Stomach (tissue), 9 donors: ENCODE measurements around the gene NWD2. TPM values are rescaled to one million over a fixed set of nuclear protein-coding genes. Genes with fewer than 3 reads are reported as not detected.
"Not testable (repeated sequence)": the region's sequence is repeated elsewhere in the genome, so short reads cannot be mapped to it uniquely, and the experiment has no call there.

Experiments used
- DNase-seq, 2 donors: peaks; one replicate each; pipeline versions ENCODE4 v3.0.0 to v3.0.0-alpha.2; 2013 to 2019
- H3K27ac ChIP-seq, 5 donors: fragments of 200-600 bp in 4 of 5; sonication (generic) in 4 of 5; one replicate each; pipeline ENCODE4 v1.5.1; 2013 to 2019; ENCODE audit warnings: mild to moderate bottlenecking in 1 of 5, moderate library complexity in 1 of 5
- H3K27me3 ChIP-seq, 3 donors: fragments of 200-600 bp; sonication (generic); one replicate each; pipeline ENCODE4 v1.5.1; 2017 to 2019; ENCODE audit warnings: mixed run types in 1 of 3
- H3K36me3 ChIP-seq, 4 donors: fragments of 200-600 bp; sonication (generic); 1 replicate in 3 of 4; 2 replicates in 1 of 4; pipeline ENCODE4 v1.5.1; 2016 to 2019
- H3K4me1 ChIP-seq, 4 donors: fragments of 200-600 bp; sonication (generic); one replicate each; pipeline ENCODE4 v1.5.1; 2016 to 2019
- H3K4me3 ChIP-seq, 4 donors: fragments of 200-600 bp; sonication (generic) in 3 of 4; one replicate each; pipeline ENCODE4 v1.5.1; 2016 to 2019; ENCODE audit warnings: mild to moderate bottlenecking in 1 of 4
- H3K9me3 ChIP-seq, 4 donors: fragments of 200-600 bp; sonication (generic); one replicate each; pipeline ENCODE4 v1.5.1; 2016 to 2019
- EP300 ChIP-seq: sonication (generic); formaldehyde crosslinking; IDR thresholded peaks from one replicate; pipeline ENCODE4 v1.6.1; 2017; ENCODE audit warnings: antibody characterized with exemption
- POLR2A ChIP-seq, 4 donors: fragments of 450-650 bp; IDR thresholded peaks; one replicate each; pipeline ENCODE4 v1.6.1; 2016; ENCODE audit warnings: antibody characterized with exemption in 4 of 4, control low read depth in 2 of 4, mild to moderate bottlenecking in 1 of 4, moderate library complexity in 1 of 4
- POLR2AphosphoS5 ChIP-seq, 3 donors: sonication (generic); formaldehyde crosslinking; IDR thresholded peaks; one replicate each; pipeline ENCODE4 v1.6.1; 2016; ENCODE audit warnings: antibody characterized with exemption in 3 of 3
- WGBS, 5 donors: extraction: QIAGEN DNeasy Blood & Tissue Kit in 3 of 5; methylation state at CpG; one replicate each; pipeline versions ENCODE4 v1.1.5 to v1.1.7; 2013 to 2018; 5-methylcytosine and 5-hydroxymethylcytosine counted together
- intact Hi-C: fragments of 100-400 bp; cut with DNase I; formaldehyde crosslinking; loops from one replicate; pipeline ENCODE4 v1.15.1; 2023; ENCODE audit warnings: low total_unique reads
- polyA plus RNA-seq, 3 donors: library from polyadenylated mRNA; stranded (reverse); fragments of 200-250 nt; gene quantifications; one replicate each; pipeline ENCODE4 v1.2.3, GENCODE V29; 2013
- total RNA-seq, 5 donors: library from RNA; depleted of rRNA; stranded (reverse); fragments of >200 nt; gene quantifications; one replicate each; pipeline versions ENCODE4 v1.1.0 to v1.2.3, GENCODE V29; 2014 to 2016
- TF ChIP-seq, protein P1 (sequence below), 7 experiments: fragments of 450-650 bp in 4 of 7; fragments of 200-600 bp in 3 of 7; sonication (generic) in 3 of 7; IDR thresholded peaks; one replicate each; pipeline ENCODE4 v1.5.1; 2016 to 2019; ENCODE audit warnings: antibody characterized with exemption in 7 of 7, control low read depth in 2 of 7, mild to moderate bottlenecking in 1 of 7
- donor health status: healthy with polysubstance abuse.
- donor health status: Bipolar disorder and iron deficiency.
- donor health status: healthy.

NWD2 gene
- total and polyA plus RNA-seq, 8 donors = under 0.01 to 1.5 (median 0.05) TPM; not detected in 5

- H3K27ac ChIP-seq = peak overlapping the region in 4 of 5 donors; percentile 24 to 83 (median 48)
- H3K4me3 ChIP-seq = no peak overlapping the region
- DNase-seq = peak in 1 of 2 donors; percentile 60
- H3K36me3 ChIP-seq = no peaks in the 10 kb centered on the region
- intact Hi-C loops = no loop called here
- H3K4me1 ChIP-seq = peaks cover 0 to 10% (median 6%) of the 10 kb centered on the region in 4 donors
- 29 to 44% (median 33%) methylated on average over 3 of the region's 3 CpGs for WGBS, 5 donors
- H3K27me3 ChIP-seq = no peaks in the 10 kb centered on the region
- TF ChIP-seq, protein P1, sequence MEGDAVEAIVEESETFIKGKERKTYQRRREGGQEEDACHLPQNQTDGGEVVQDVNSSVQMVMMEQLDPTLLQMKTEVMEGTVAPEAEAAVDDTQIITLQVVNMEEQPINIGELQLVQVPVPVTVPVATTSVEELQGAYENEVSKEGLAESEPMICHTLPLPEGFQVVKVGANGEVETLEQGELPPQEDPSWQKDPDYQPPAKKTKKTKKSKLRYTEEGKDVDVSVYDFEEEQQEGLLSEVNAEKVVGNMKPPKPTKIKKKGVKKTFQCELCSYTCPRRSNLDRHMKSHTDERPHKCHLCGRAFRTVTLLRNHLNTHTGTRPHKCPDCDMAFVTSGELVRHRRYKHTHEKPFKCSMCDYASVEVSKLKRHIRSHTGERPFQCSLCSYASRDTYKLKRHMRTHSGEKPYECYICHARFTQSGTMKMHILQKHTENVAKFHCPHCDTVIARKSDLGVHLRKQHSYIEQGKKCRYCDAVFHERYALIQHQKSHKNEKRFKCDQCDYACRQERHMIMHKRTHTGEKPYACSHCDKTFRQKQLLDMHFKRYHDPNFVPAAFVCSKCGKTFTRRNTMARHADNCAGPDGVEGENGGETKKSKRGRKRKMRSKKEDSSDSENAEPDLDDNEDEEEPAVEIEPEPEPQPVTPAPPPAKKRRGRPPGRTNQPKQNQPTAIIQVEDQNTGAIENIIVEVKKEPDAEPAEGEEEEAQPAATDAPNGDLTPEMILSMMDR (IDR thresholded peaks at IDR 0.05) = no peak
- no peak for TF ChIP-seq POLR2A (IDR thresholded peaks at IDR 0.05)
- TF ChIP-seq EP300 = no peak
- TF ChIP-seq POLR2AphosphoS5 (IDR thresholded peaks at IDR 0.05) = no peak
- no peaks in the 10 kb centered on the region for H3K9me3 ChIP-seq
These were observed 241.6 kb downstream of the NWD2 start for GRCh38 chr4:37486166-37486565.

DNA sequence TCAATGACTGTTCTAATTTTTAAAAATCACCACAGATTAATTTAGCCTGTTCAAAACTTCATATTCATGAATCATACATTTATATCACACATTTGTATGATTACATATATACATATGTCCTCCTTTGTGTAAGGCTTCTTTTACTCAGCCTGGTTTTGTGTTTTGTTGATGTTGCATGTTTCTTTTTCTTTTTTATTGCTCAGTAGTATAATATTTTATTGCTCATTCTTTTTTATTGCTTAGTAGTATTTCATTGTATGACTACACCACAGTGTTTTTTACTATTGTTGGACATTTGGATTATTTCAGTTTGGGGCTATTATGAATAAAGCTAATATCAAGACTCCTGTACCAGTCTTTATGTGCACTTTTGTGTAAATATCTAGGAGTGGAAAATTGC is 243.1 kb downstream of the NWD2 start:
- TF ChIP-seq POLR2AphosphoS5 (IDR thresholded peaks at IDR 0.05) = no peak
- TF ChIP-seq, protein P1 (IDR thresholded peaks at IDR 0.05) = no peak
- no peak for TF ChIP-seq POLR2A (IDR thresholded peaks at IDR 0.05)
- TF ChIP-seq EP300 = no peak
- H3K4me3 ChIP-seq = no peak overlapping the region
- no peaks in the 10 kb centered on the region for H3K9me3 ChIP-seq
- H3K27me3 ChIP-seq = no peaks in the 10 kb centered on the region
- intact Hi-C loops = no loop called here
- peaks cover 0 to 10% (median 3%) of the 10 kb centered on the region in 4 donors for H3K4me1 ChIP-seq
- DNase-seq = no peak
- peak overlapping the region in 1 of 5 donors; percentile 83 for H3K27ac ChIP-seq
- peaks cover 0 to 5% (median 0%) of the 10 kb centered on the region in 4 donors for H3K36me3 ChIP-seq

GRCh38 chr4:37489697-37490096 is 245.2 kb downstream of the NWD2 start:
- WGBS, 5 donors = 48 to 67% (median 60%) methylated on average over 1 of the region's 1 CpG
- peaks cover 0 to 5% (median 0%) of the 10 kb centered on the region in 4 donors for H3K36me3 ChIP-seq
- no peak for TF ChIP-seq EP300
- TF ChIP-seq, protein P1 (IDR thresholded peaks at IDR 0.05) = no peak
- TF ChIP-seq POLR2A (IDR thresholded peaks at IDR 0.05) = no peak
- no peak for TF ChIP-seq POLR2AphosphoS5 (IDR thresholded peaks at IDR 0.05)
- H3K27me3 ChIP-seq = no peaks in the 10 kb centered on the region
- no peak for DNase-seq
- no peak overlapping the region for H3K4me3 ChIP-seq
- H3K27ac ChIP-seq = peak overlapping the region in 2 of 5 donors; percentile 47 to 73
- peaks cover 0 to 10% (median 3%) of the 10 kb centered on the region in 4 donors for H3K4me1 ChIP-seq
- no peaks in the 10 kb centered on the region for H3K9me3 ChIP-seq
- intact Hi-C loops = no loop called here

GRCh38 chr4:37490391-37491347 is 246.1 kb downstream of the NWD2 start:
- intact Hi-C loops = no loop called here
- no peaks in the 10 kb centered on the region for H3K9me3 ChIP-seq
- H3K27ac ChIP-seq = peak overlapping the region in 3 of 5 donors; percentile 47 to 73 (median 56)
- 43 to 61% (median 51%) methylated on average over 9 of the region's 9 CpGs for WGBS, 5 donors
- H3K4me1 ChIP-seq = peaks cover 0 to 8% (median 3%) of the 10 kb centered on the region in 4 donors
- peaks cover 0 to 5% (median 0%) of the 10 kb centered on the region in 4 donors for H3K36me3 ChIP-seq
- H3K27me3 ChIP-seq = no peaks in the 10 kb centered on the region
- TF ChIP-seq, protein P1 (IDR thresholded peaks at IDR 0.05) = no peak
- peak in 1 of 3 donors; percentile 33 for TF ChIP-seq POLR2AphosphoS5 (IDR thresholded peaks at IDR 0.05)
- no peak for TF ChIP-seq EP300
- DNase-seq = peak in 1 of 2 donors; percentile 81
- no peak overlapping the region for H3K4me3 ChIP-seq

DNA sequence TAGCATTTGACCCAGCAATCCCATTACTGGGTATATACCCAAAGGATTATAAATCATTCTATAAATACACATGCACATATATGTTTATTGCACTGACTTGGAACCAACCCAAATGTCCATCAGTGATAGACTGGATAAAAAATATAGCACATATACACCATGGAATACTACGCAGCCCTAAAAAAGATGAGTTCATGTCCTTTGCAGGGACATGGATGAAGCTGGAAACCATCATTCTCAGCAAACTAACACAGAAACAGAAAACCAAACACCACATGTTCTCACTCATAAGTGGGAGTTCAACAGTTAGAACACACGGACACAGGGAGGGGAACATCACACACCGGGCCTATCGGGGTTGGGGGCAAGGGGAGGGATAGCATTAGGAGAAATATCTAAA is 250.8 kb downstream of the NWD2 start:
- H3K36me3 ChIP-seq, H3K27ac ChIP-seq, H3K4me3 ChIP-seq, DNase-seq, H3K4me1 ChIP-seq, intact Hi-C loops, H3K9me3 ChIP-seq, H3K27me3 ChIP-seq: not testable (repeated sequence)
- 93 to 99% (median 97%) methylated on average over 4 of the region's 4 CpGs for WGBS, 5 donors
